GM21390 (cell line): ENCODE data around the gene NDUFC1.

Experiments
- ATAC-seq: cut with Tn5 transposase; IDR thresholded peaks from one replicate; pipeline ENCODE4 v1.9.1; 2021; ENCODE audit not compliant: unreplicated experiment

NDUFC1 gene

DNA sequence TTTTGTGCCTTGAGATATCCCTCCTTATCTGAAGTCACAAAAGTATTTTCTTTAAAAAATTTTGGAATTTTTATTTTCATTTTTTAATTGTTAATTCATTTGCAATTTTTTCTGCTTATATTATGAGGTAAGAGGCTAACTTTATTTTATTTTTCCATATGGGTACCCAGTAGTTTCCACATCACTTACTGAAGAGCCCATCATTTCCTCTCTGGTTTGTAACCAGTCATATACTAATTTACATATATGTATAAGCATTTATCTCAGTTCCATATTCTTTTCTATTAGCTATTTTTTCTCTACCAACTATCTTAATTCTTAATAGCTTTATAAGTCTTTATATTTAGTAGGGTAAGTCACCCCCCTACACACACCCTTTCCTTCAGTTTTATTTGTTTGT, 49.2 kb downstream of the NDUFC1 start:
- no peak for ATAC-seq

DNA sequence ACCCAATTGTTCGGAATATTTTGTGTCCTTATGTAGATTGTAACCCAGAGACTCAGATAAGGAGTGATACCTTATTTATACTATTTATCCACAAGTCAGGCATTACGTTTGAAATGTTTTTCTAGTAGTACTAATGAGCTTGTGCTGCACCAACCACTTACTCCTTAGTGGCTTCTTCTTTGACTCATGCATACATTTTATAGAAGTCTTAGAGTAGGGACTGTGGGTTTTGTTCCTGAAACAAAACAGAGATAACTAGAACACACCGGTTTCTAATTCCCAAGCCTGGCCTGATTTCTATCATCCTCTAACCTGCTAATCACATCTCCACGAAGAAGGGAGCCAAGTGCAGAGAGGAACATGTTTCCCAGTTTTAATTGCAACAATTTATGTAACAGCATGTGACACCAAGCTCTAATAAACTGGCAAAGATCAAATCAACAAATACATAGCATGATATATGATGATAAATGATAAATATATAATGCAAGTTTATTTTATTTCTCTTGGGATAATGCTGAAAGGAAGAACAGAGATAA, 54.5 kb downstream of the NDUFC1 start:
- no peak for ATAC-seq

GRCh38 chr4:139247241-139247640, 55.0 kb downstream of the NDUFC1 start:
- no peak for ATAC-seq

- ATAC-seq, result no peak
Measured at GRCh38 chr4:139246166-139246565, 56.1 kb downstream of the NDUFC1 start.

DNA sequence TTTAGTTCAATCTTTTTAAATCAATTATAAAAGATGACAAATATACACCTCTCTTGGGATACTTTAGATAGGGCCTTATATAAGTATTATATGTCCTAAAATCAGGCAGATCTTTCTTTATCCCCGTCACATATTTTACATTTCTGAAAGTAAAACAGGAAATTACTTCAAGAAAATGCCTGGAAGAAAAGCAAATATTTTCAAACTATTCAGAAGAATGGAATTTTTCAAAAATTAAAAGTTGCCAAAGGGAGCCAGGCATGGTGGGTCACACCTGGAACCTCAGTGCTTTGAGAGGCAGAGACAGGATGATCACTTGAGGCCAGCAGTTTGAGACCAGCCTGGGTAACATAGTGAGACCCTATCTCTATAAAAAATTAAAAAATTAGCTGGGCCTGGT, 56.7 kb downstream of the NDUFC1 start:
- no peak for ATAC-seq

DNA sequence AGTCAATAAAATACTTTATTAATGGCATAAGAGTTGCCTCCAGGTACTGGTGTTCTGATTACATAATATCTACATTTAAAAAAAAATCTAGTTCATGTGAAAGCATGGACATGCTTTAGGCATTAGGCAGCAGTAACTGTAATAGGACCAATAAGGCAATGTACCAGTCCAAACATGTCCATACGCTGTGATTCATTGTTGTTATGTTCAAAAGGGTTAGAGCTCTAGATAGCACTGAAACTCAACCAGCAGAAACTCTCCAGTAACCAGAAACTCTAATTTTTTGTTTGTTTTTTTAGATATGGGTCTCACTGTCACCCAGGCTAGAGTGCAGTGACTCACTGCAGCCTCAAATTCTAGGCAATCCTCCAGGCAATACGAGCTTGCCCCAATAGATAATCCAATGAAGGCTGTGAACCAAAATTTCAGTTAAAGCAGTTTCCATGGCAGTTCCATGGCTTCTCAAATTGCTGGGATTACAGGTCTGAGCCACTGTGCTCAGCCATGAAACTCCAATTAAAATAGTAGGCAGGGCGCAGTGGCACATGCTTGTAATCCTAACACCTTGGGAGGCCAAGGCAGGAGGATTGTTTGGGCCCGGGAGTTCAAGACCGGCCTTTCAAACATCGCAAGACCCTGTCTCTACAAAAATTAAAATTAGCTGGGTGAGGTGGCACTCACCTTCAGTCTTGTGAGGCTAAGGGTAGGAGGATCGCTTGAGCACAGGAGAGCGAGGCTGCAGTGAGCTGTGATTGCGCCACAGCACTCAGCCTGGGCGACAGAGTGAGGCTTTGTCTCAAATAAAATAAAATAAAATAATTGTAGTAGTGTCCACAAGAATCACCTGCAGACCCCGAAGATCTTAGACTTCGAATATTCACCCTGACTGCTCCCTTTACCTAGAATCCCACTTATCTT, 58.6 kb downstream of the NDUFC1 start:
- no peak for ATAC-seq

GRCh38 chr4:139242511-139243051, 59.7 kb downstream of the NDUFC1 start:
- no peak for ATAC-seq

DNA sequence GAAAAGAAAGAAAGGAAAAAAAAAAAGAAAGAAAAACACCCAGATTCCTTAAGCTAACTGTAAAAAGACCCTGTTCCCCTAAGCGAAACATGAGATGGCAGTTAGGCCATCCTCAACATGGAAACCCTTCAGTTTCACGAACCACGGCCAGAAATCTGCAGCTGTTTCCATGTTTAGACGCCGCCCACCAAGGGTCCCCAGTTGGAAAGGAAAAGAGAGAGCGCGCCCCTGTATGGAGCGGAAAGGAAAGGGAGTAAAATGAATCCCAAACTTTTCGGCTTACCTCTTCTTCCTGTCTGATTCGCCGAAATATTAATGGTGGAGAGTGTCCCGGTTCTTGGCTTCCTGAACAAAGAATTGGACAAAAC, 60.5 kb downstream of the NDUFC1 start:
- ATAC-seq, result no peak

DNA sequence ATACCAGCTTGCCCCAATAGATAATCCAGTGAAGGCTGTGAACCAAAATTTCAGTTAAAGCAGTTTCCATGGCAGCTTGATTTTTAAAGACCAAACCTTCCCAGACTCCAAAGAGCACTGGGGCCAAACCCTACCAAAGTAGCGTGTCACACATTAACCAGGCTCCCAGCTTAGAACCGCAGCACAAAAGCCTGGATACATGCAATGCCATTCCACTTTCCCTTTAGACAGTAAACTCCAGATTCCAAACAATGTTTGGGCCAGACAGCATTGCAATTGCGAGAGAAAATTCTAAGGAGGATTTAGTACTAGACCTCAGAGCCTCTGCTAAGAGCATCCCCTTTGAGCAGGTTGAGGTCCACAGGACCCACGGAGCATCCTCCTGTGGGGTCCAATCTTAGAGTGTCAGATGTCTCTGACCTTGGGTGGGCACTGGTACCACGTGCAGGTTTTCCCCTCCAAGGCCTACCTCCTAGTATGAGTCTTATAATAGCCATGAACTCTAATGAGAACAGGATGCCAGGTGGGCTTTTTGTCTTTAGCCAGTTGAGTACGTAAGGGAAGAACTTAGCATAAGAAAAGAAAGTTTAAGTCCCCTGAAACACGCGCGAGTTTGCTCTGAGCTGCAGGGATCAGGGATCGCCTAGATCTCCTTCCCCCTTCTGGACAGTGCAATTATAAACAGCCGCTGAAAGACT, 61.0 kb downstream of the NDUFC1 start:
- ATAC-seq, result no peak
